GM10266 (cell line): ENCODE results near the gene SETD1A.
A peak's percentile ranks its signal among the peaks of the same experiment; 100 is the strongest.

Experiments used
- DNase-seq: peaks from one replicate; pipeline ENCODE4 v3.0.0; 2012; ENCODE audit errors: extremely low spot score
- CTCF ChIP-seq: IDR thresholded peaks from 2 replicates; pipeline ENCODE4 v1.5.1; 2012; ENCODE audit warnings: mild to moderate bottlenecking, low read depth; ENCODE audit not compliant: control insufficient read depth, insufficient read depth; ENCODE audit errors: missing control alignments

Gene SETD1A

GRCh38 chr16:30925632-30925987 lies 31.9 kb upstream of the SETD1A start:
- no peak for DNase-seq
- no peak for TF ChIP-seq CTCF

- DNase-seq, result no peak
- TF ChIP-seq CTCF, result no peak
Observed at GRCh38 chr16:30925995-30926811, 31.4 kb upstream of the SETD1A start.

- DNase-seq, result no peak
- no peak for TF ChIP-seq CTCF
Observed at GRCh38 chr16:30926937-30927788, 30.4 kb upstream of the SETD1A start.

GRCh38 chr16:30927789-30928378 lies 29.7 kb upstream of the SETD1A start:
- peak; percentile 68 for DNase-seq
- TF ChIP-seq CTCF, result no peak

GRCh38 chr16:30928390-30928789 lies 29.2 kb upstream of the SETD1A start:
- TF ChIP-seq CTCF, result no peak
- DNase-seq, result no peak

GRCh38 chr16:30929167-30929566 lies 28.4 kb upstream of the SETD1A start:
- TF ChIP-seq CTCF, result no peak
- DNase-seq, result no peak
